OCI-LY1 (cell line): Measurements from ENCODE around the gene IPCEF1.

Experiments used
- EZH2 ChIP-seq: fragments of 200-600 bp; sonication (generic), shearing (Covaris generic); IDR thresholded peaks from 2 replicates; pipeline ENCODE4 v1.8.0; 2017; ENCODE audit warnings: borderline replicate concordance, mixed run types, mild to moderate bottlenecking, antibody characterized with exemption, low read length, moderate library complexity, mixed read lengths
- TF ChIP-seq, protein P1 (sequence below): fragments of 200-600 bp; sonication (generic), shearing (Covaris generic); IDR thresholded peaks from 2 replicates; pipeline ENCODE4 v1.5.1; 2017; ENCODE audit warnings: mild to moderate bottlenecking, antibody characterized with exemption, low read length, moderate library complexity, mixed read lengths

GRCh38 chr6:154167126-154167525, 189.5 kb downstream of the IPCEF1 start:
- TF ChIP-seq, protein P1, sequence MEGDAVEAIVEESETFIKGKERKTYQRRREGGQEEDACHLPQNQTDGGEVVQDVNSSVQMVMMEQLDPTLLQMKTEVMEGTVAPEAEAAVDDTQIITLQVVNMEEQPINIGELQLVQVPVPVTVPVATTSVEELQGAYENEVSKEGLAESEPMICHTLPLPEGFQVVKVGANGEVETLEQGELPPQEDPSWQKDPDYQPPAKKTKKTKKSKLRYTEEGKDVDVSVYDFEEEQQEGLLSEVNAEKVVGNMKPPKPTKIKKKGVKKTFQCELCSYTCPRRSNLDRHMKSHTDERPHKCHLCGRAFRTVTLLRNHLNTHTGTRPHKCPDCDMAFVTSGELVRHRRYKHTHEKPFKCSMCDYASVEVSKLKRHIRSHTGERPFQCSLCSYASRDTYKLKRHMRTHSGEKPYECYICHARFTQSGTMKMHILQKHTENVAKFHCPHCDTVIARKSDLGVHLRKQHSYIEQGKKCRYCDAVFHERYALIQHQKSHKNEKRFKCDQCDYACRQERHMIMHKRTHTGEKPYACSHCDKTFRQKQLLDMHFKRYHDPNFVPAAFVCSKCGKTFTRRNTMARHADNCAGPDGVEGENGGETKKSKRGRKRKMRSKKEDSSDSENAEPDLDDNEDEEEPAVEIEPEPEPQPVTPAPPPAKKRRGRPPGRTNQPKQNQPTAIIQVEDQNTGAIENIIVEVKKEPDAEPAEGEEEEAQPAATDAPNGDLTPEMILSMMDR, result no peak
- no peak for TF ChIP-seq EZH2
